Epithelial cell of proximal tubule (primary cell): ENCODE data around the gene KCNC2. TPM values are rescaled to one million over a fixed set of nuclear protein-coding genes. Genes with fewer than 3 reads are reported as not detected.
A peak's percentile ranks its signal among the peaks of the same experiment; 100 is the strongest.

Experiments used
- DNase-seq: peaks from one replicate; pipeline ENCODE4 v3.0.0-alpha.2; 2011; ENCODE audit warnings: low read depth
- H3K4me3 ChIP-seq: 2 replicates; pipeline ENCODE4 v1.5.1; 2011; ENCODE audit warnings: low read depth, mild to moderate bottlenecking, low read length
- total RNA-seq: library from RNA; depleted of rRNA; stranded (reverse); fragments of >200 nt; gene quantifications from 2 replicates; pipeline ENCODE4 v1.2.3, GENCODE V29; 2015
- TF ChIP-seq, protein P1 (sequence below): conservative IDR thresholded peaks from 2 replicates; pipeline ENCODE4 v1.5.1; 2012; ENCODE audit warnings: low read depth, mild to moderate bottlenecking, low read length

KCNC2 gene
- total RNA-seq, 1 donor from 2014 or later = not detected

DNA sequence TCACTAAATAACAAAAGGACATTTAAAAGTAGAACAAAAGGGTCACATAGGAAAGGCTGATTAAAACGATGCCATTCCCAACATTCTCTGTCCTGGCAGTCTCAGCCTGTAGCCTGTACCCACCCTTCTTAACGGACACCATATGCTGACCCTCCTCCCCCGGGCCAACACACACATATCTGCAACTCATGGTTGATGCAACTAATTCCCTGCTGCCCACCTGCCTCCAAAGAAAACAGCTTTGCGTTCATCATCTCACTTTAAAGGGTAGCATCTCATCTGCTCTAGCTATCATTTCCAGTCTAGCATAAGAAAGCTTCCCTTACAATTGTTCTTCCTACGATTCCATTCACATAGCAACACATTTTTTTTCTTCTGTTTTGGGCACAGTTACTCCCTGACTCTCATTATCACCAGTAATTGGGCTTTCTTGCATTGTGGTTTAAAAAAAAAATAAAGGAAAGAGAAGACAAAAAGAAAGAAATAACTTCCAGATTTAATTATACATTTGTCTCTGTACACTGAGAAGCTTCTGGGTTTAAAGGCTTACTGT, 92.9 kb downstream of the KCNC2 start:
- DNase-seq = no peak
- H3K4me3 ChIP-seq = no peak overlapping the region
- TF ChIP-seq, protein P1, sequence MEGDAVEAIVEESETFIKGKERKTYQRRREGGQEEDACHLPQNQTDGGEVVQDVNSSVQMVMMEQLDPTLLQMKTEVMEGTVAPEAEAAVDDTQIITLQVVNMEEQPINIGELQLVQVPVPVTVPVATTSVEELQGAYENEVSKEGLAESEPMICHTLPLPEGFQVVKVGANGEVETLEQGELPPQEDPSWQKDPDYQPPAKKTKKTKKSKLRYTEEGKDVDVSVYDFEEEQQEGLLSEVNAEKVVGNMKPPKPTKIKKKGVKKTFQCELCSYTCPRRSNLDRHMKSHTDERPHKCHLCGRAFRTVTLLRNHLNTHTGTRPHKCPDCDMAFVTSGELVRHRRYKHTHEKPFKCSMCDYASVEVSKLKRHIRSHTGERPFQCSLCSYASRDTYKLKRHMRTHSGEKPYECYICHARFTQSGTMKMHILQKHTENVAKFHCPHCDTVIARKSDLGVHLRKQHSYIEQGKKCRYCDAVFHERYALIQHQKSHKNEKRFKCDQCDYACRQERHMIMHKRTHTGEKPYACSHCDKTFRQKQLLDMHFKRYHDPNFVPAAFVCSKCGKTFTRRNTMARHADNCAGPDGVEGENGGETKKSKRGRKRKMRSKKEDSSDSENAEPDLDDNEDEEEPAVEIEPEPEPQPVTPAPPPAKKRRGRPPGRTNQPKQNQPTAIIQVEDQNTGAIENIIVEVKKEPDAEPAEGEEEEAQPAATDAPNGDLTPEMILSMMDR = no peak

DNA sequence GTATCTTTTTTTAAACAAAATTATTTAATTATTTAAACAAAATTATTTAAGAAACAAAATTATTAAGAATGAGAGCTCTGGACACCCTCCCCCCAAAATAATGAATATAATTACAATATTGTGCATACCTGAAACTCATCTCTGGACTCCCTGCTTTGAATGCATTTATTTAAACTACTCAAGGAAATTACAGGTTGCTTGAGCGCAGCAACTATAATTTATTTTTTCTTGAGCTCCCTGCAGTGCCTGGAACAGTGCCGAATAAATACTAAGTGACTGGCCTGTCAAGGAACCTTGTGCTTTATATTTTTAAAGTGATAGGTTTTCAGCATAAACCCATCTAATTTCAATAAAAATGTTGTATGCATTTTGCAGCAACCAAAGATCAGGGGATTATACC, 93.9 kb downstream of the KCNC2 start:
- TF ChIP-seq, protein P1 = no peak
- DNase-seq = no peak
- H3K4me3 ChIP-seq = no peak overlapping the region

DNA sequence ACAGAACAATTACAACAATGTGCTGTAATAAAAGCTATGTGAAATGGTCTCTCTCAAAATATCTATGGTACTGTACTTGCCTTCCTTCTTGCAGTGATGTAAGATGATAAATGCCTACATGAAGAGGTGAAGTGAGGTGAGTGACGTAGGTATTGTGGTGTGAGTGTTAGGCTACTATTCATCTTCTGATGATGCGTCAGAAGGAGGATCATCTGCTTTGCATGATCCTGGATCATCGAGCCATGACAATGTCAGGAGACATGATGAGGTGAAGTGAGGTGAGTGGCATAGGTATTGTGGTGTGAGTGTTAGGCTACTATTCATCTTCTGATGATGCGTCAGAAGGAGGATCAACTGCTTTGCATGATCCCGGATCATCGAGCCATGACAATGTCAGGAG, 105.8 kb downstream of the KCNC2 start:
- H3K4me3 ChIP-seq = no peak overlapping the region
- peak; percentile 4 for DNase-seq
- TF ChIP-seq, protein P1 = no peak

DNA sequence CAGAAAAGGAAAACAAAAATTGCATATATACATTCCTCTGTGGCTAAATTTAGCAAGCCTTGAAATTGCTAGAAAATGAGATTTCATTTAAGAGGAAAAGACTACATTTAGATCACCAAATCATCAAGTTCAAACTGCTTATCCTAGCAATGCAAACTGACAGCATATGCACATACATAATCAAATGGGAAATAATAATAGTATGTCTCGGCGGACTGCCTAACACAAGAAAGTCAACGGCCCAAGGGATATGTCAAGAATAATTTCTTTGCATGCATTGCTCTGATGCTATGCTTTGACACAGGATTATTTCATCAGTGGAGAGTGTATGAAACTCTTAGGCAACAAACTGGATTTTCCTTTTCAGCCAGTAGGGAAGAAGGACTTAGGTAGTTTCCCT, 107.9 kb downstream of the KCNC2 start:
- TF ChIP-seq, protein P1 = no peak
- no peak for DNase-seq

DNA sequence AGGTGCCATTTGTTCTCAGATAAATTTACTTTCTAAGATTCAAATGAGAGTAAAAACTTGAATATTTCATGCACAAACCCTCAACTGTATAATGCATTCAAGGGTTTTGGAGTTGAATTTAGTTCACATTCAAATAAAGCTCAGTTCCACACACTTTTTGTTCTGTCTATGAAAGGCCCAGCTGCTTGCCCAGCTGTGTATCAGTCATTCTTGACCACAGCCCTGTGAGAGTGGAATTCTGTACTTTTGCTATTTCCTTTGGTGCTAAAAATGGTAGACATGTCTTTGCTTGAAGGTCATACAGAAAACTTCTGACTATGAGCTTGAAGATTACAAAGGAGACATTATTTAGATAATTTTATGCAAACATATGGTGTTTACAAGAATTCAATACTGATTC, 110.4 kb downstream of the KCNC2 start:
- TF ChIP-seq, protein P1 = no peak
- no peak overlapping the region for H3K4me3 ChIP-seq
- DNase-seq = no peak

More for the DNA sequence above, 107.9 kb downstream of the KCNC2 start:
- H3K4me3 ChIP-seq = no peak overlapping the region

DNA sequence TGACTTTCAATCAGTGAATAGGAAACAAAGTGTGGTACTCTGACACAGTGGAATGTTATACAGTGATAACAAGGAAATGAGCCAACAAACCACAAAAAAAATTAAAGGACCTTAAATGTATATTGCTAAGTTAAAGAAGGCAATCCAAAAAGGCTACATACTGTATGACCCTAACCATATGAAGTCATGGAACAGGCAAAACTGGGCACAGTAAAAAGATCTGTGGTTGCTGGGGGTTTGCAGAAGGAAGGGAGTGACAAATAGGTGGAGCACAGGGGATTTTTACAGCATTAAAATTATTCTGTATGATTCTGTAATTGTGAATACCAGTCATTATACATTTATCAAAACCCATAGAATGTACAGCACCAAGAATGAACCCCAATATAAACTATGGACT, 112.6 kb downstream of the KCNC2 start:
- TF ChIP-seq, protein P1 = no peak
- no peak overlapping the region for H3K4me3 ChIP-seq
- DNase-seq = no peak

DNA sequence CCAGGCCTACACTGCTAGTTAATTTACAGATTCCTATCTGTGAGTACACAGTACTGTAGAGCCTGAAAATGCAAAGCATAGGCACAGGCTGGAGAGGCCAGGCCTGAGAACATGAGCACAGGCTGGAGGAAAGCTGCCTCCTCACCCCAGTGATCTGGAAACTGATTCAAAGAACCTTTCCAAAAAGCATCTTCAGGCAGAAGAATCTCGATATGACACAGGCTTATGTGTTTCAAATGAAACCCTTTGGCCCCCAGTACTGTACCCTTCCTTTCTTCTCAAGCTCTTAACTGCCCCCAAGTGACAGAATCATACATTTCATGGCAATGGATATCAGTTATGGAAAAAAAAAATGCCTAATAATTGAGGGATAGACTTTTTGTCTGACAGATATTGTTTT, 122.0 kb downstream of the KCNC2 start:
- no peak overlapping the region for H3K4me3 ChIP-seq
- TF ChIP-seq, protein P1 = peak; percentile 50
- no peak for DNase-seq
